Body of pancreas (tissue), 4 donors: Measurements from ENCODE around the gene TNNC1. TPM values are rescaled to one million over a fixed set of nuclear protein-coding genes. Genes with fewer than 3 reads are reported as not detected.
A peak's percentile ranks its signal among the peaks of the same experiment; 100 is the strongest.

Source experiments
- ATAC-seq: fragments of 150-250 bp; one replicate; pipeline ENCODE4 v1.9.1; 2016
- DNase-seq, 4 donors: peaks; one replicate each; pipeline ENCODE4 v3.0.0-alpha.2; 2019
- H3K27ac ChIP-seq, 4 donors: fragments of 200-600 bp; sonication (generic); 1 replicate in 3 of 4; 2 replicates in 1 of 4; pipeline versions ENCODE4 v1.5.1 to v1.6.1; 2016 to 2019; ENCODE audit warnings: mild to moderate bottlenecking in 1 of 4, mixed read lengths in 1 of 4, moderate library complexity in 1 of 4
- H3K27me3 ChIP-seq, 2 donors: fragments of 200-600 bp; sonication (generic); one replicate each; pipeline ENCODE4 v1.6.0; 2016; ENCODE audit warnings: mild to moderate bottlenecking in 1 of 2
- H3K36me3 ChIP-seq, 2 donors: fragments of 200-600 bp; sonication (generic); replicated peaks in 1 of 2; 2 replicates each; pipeline ENCODE4 v1.5.1; 2016; ENCODE audit warnings: low read depth in 2 of 2; ENCODE audit not compliant: insufficient read depth in 1 of 2
- H3K4me1 ChIP-seq: fragments of 200-600 bp; sonication (generic); one replicate; pipeline ENCODE4 v1.6.0; 2016
- H3K4me3 ChIP-seq, 2 donors: fragments of 200-600 bp; sonication (generic); 1 replicate in 1 of 2; 2 replicates in 1 of 2; pipeline ENCODE4 v1.5.1; 2016 to 2019
- H3K9me3 ChIP-seq, 3 donors: fragments of 200-600 bp; sonication (generic); 1 replicate in 2 of 3; 2 replicates in 1 of 3; pipeline ENCODE4 v1.5.1; 2016
- POLR2A ChIP-seq, 3 donors: fragments of 450-650 bp; IDR thresholded peaks; one replicate each; pipeline ENCODE4 v1.6.1; 2016; ENCODE audit warnings: antibody characterized with exemption in 3 of 3, mild to moderate bottlenecking in 2 of 3
- WGBS, 2 donors: methylation state at CpG; one replicate each; pipeline ENCODE4 v1.1.5; 2017; 5-methylcytosine and 5-hydroxymethylcytosine counted together
- intact Hi-C: fragments of 100-400 bp; cut with DNase I; formaldehyde crosslinking; loops from one replicate; pipeline ENCODE4 v1.15.1; 2023
- total RNA-seq, 2 donors: library from RNA; depleted of rRNA; stranded (reverse); fragments of >200 nt; gene quantifications; one replicate each; pipeline ENCODE4 v1.1.0, GENCODE V29; 2016
- TF ChIP-seq, protein P1 (sequence below), 7 experiments: fragments of 450-650 bp in 4 of 7; fragments of 200-600 bp in 3 of 7; sonication (generic) in 3 of 7; IDR thresholded peaks; one replicate each; pipeline ENCODE4 v1.5.1; 2016 to 2019; ENCODE audit warnings: antibody characterized with exemption in 7 of 7

TNNC1 gene
- total RNA-seq, 2 donors from 2014 or later: 0.99 to 10.4 TPM

DNA sequence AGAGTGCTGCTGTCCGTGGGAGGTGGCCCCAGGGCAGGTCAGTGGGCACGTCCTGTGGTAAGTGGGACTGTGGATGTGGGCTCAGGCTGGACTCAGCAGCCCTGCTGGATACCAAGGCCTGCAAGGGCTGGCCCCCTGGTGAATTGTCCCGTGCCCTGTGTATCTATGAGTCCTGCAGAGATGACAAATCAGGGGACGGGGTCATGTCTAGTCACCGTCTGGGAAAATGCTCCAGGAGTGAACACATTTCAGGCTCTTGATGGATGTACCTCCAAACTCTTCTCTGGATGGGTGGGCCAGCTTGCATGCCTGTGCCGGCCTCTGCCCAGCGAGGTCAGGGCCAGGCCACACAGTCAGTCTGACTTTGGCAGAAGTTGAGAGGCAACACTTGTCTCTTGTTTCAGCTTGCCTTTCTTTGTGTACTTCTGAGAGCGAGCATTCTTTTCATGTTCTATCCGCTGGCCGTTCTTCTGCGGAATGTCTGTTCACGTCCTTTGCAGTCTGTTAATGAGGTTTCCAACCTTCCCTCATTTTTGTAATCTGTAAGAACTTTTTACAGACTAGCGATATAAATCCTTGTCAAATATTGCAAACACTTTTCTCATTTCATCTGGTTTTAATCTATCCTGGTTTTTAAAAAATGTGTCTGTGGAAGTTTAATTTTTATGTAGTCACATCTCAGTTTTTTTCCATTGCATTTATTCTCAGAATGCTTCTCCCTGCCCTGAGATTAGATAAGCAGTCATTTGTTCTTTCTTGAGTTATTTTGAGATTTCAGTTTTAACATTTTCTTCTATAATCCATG lies 29.9 kb upstream of the TNNC1 start:
- intact Hi-C loops: no loop called here
- no peak for ATAC-seq
- DNase-seq: no peak
- Histone ChIP-seq H3K27me3 (no peaks in the 10 kb centered on the region), H3K4me1 (no peaks in the 10 kb centered on the region), H3K9me3 (no peaks in the 10 kb centered on the region), H3K4me3 (no peak overlapping the region), H3K36me3 (peaks cover 0 to 24% of the 10 kb centered on the region in 2 donors), H3K27ac (peak overlapping the region in 1 of 4 donors; percentile 20)
- TF ChIP-seq POLR2A (IDR thresholded peaks at IDR 0.05): no peak
- TF ChIP-seq, protein P1, sequence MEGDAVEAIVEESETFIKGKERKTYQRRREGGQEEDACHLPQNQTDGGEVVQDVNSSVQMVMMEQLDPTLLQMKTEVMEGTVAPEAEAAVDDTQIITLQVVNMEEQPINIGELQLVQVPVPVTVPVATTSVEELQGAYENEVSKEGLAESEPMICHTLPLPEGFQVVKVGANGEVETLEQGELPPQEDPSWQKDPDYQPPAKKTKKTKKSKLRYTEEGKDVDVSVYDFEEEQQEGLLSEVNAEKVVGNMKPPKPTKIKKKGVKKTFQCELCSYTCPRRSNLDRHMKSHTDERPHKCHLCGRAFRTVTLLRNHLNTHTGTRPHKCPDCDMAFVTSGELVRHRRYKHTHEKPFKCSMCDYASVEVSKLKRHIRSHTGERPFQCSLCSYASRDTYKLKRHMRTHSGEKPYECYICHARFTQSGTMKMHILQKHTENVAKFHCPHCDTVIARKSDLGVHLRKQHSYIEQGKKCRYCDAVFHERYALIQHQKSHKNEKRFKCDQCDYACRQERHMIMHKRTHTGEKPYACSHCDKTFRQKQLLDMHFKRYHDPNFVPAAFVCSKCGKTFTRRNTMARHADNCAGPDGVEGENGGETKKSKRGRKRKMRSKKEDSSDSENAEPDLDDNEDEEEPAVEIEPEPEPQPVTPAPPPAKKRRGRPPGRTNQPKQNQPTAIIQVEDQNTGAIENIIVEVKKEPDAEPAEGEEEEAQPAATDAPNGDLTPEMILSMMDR (IDR thresholded peaks at IDR 0.05): no peak
- WGBS, 2 donors: 85 to 91% methylated on average over 11 to 13 of the region's 13 CpGs

- H3K9me3 ChIP-seq: no peaks in the 10 kb centered on the region
- peak overlapping the region in 1 of 4 donors; percentile 20 for H3K27ac ChIP-seq
- H3K27me3 ChIP-seq: no peaks in the 10 kb centered on the region
- WGBS, 2 donors: 87% methylated on average over 14 of the region's 14 CpGs; no CpG with 5 or more reads in 1 of the 2 donors
- H3K36me3 ChIP-seq: peaks cover 0 to 22% of the 10 kb centered on the region in 2 donors
- intact Hi-C loops: no loop called here
- no peak overlapping the region for H3K4me3 ChIP-seq
- TF ChIP-seq, protein P1 (IDR thresholded peaks at IDR 0.05): no peak
- no peak for TF ChIP-seq POLR2A (IDR thresholded peaks at IDR 0.05)
- DNase-seq (no peak), ATAC-seq (no peak)
- no peaks in the 10 kb centered on the region for H3K4me1 ChIP-seq
Observed at GRCh38 chr3:52483081-52483480, 29.2 kb upstream of the TNNC1 start.

- Histone ChIP-seq H3K36me3 (peaks cover 0 to 26% of the 10 kb centered on the region in 2 donors), H3K27ac (no peak overlapping the region), H3K27me3 (no peaks in the 10 kb centered on the region), H3K4me1 (no peaks in the 10 kb centered on the region), H3K9me3 (no peaks in the 10 kb centered on the region), H3K4me3 (no peak overlapping the region)
- TF ChIP-seq POLR2A (IDR thresholded peaks at IDR 0.05): no peak
- TF ChIP-seq, protein P1 (IDR thresholded peaks at IDR 0.05): no peak
- DNase-seq (peak in 1 of 4 donors; percentile 30), ATAC-seq (no peak)
- WGBS, 2 donors: 87 to 92% methylated on average over 17 to 23 of the region's 23 CpGs
- intact Hi-C loops: no loop called here
Observed at GRCh38 chr3:52481819-52482521, 28.1 kb upstream of the TNNC1 start.

- Histone ChIP-seq H3K27me3 (no peaks in the 10 kb centered on the region), H3K4me1 (no peaks in the 10 kb centered on the region), H3K4me3 (no peak overlapping the region), H3K36me3 (peaks cover 0 to 31% of the 10 kb centered on the region in 2 donors), H3K27ac (no peak overlapping the region), H3K9me3 (no peaks in the 10 kb centered on the region)
- ATAC-seq (no peak), DNase-seq (no peak)
- no peak for TF ChIP-seq POLR2A (IDR thresholded peaks at IDR 0.05)
- TF ChIP-seq, protein P1 (IDR thresholded peaks at IDR 0.05): no peak
- 91 to 93% methylated on average over 19 to 27 of the region's 27 CpGs for WGBS, 2 donors
- intact Hi-C loops: no loop called here
Observed at GRCh38 chr3:52480768-52481715, 27.2 kb upstream of the TNNC1 start.
